Stimulated activated CD4-positive, alpha-beta T cell treated with anti-CD3 and anti-CD28 coated beads, Interleukin-1b, Interleukin-23, amount 100 ng/mL, for 24 hours (primary cell): ENCODE data around the gene ERCC6L.
"Not testable (repeated sequence)": the region's sequence is repeated elsewhere in the genome, so short reads cannot be mapped to it uniquely, and the experiment has no call there.

Source experiments
- DNase-seq, 4 experiments: peaks; one replicate each; pipeline ENCODE4 v3.0.0-alpha.2; 2020; ENCODE audit warnings: low read depth in 4 of 4, low spot score in 1 of 4

The ERCC6L gene

GRCh38 chrX:72247206-72247942, 8.5 kb upstream of the ERCC6L start:
- DNase-seq, result no peak

- DNase-seq, result no peak
Measured at GRCh38 chrX:72245461-72246089, 6.7 kb upstream of the ERCC6L start.

- DNase-seq, result no peak
Measured at GRCh38 chrX:72243472-72243871, 4.6 kb upstream of the ERCC6L start.

GRCh38 chrX:72240976-72241375, 2.1 kb upstream of the ERCC6L start:
- no peak for DNase-seq

- no peak for DNase-seq
Measured at GRCh38 chrX:72238183-72238582, 644 bp downstream of the ERCC6L start.

GRCh38 chrX:72236841-72237240, 2.0 kb downstream of the ERCC6L start:
- DNase-seq, result no peak

- DNase-seq, result no peak
Measured at GRCh38 chrX:72230290-72230689, 8.5 kb downstream of the ERCC6L start.

GRCh38 chrX:72220375-72220774, 18.5 kb downstream of the ERCC6L start:
- not testable (repeated sequence) for DNase-seq

- no peak for DNase-seq
Measured at GRCh38 chrX:72216973-72217372, 21.9 kb downstream of the ERCC6L start.

- DNase-seq, result no peak
Measured at GRCh38 chrX:72208126-72208800, 30.6 kb downstream of the ERCC6L start.

GRCh38 chrX:72207366-72207765, 31.5 kb downstream of the ERCC6L start:
- no peak for DNase-seq

GRCh38 chrX:72205706-72206105, 33.1 kb downstream of the ERCC6L start:
- no peak for DNase-seq

GRCh38 chrX:72203421-72203820, 35.4 kb downstream of the ERCC6L start:
- DNase-seq, result no peak

GRCh38 chrX:72202792-72203401, 35.9 kb downstream of the ERCC6L start:
- DNase-seq, result no peak

GRCh38 chrX:72201836-72202536, 36.8 kb downstream of the ERCC6L start:
- DNase-seq, result no peak

GRCh38 chrX:72182924-72183323, 55.9 kb downstream of the ERCC6L start:
- DNase-seq, result no peak

- peak; percentile 39 to 73 (median 56) for DNase-seq
Measured at GRCh38 chrX:72181178-72182125, 57.4 kb downstream of the ERCC6L start, which contains the start of gene PIN4. Gene PIN4, plus strand, starts transcription at chrX:72181757. Its CDS starts 29 bp downstream, at chrX:72181786.

GRCh38 chrX:72180539-72180938, 58.3 kb downstream of the ERCC6L start:
- DNase-seq, result no peak

- no peak for DNase-seq
Measured at GRCh38 chrX:72176981-72177380, 61.8 kb downstream of the ERCC6L start.

- not testable (repeated sequence) for DNase-seq
Measured at GRCh38 chrX:72176289-72176688, 62.5 kb downstream of the ERCC6L start.
